K562 (cell line): ENCODE data around the gene SMARCA4. TPM values are rescaled to one million over a fixed set of nuclear protein-coding genes. Genes with fewer than 3 reads are reported as not detected.

ENCODE experiments used
- ATAC-seq: fragments of 200-7000 bp; cut with Tn5 transposase; 3 replicates; pipeline ENCODE4 v1.9.1; 2020; ENCODE audit warnings: moderate library complexity
- BruUV-seq: library from RNA; stranded (reverse); fragments of 400-500 nt; replicated peaks from 2 replicates; lab custom pipeline; 2021; lab: Mats Ljungman, UMichigan
- CTCF ChIA-PET: fragments of 300-600 bp; formaldehyde crosslinking; extraction: SDS; loops from one replicate; lab custom pipeline; 2021; ENCODE audit warnings: low intra/inter-chr PET ratio; lab: Yijun Ruan, JAX
- POLR2A ChIA-PET: fragments of 300-600, 350-650 bp; sonication (Branson Sonifier 250); formaldehyde crosslinking; extraction: SDS; loops from one replicate; lab custom pipeline; 2021; ENCODE audit warnings: antibody characterized with exemption, inconsistent platforms; lab: Yijun Ruan, JAX
- DNase-seq, 4 experiments: peaks; one replicate each; pipeline versions ENCODE4 v3.0.0 to v3.0.0-alpha.2; 2011 to 2018; ENCODE audit warnings: low spot score in 3 of 4, mixed read lengths in 3 of 4; ENCODE audit errors: extremely low read depth in 1 of 4
- FAIRE-seq: peaks from 2 replicates; lab custom pipeline; 2011; peaks lifted over from hg19 to GRCh38; lab: Jason Lieb, UNC
- H2AFZ ChIP-seq: 2 replicates; pipeline ENCODE4 v1.6.0; 2011; ENCODE audit warnings: low read depth, low read length, control low read depth, inconsistent platforms
- H3K27ac ChIP-seq: fragments of 200-600 bp; 3 replicates; pipeline ENCODE4 v1.8.0; 2011; ENCODE audit warnings: low read depth, mild to moderate bottlenecking, control low read depth, inconsistent platforms, low read length, moderate library complexity, mixed read lengths; ENCODE audit errors: extremely low read depth
- H3K27me3 ChIP-seq, 2 experiments: fragments of 300-600 bp in 1 of 2; 2 replicates in 1 of 2; 3 replicates in 1 of 2; pipeline versions ENCODE4 v1.6.0 to v1.8.0; 2011; ENCODE audit warnings: inconsistent platforms in 2 of 2, low read length in 2 of 2, mild to moderate bottlenecking in 1 of 2, mixed read lengths in 1 of 2, moderate library complexity in 1 of 2; ENCODE audit not compliant: control insufficient read depth in 2 of 2, insufficient read depth in 2 of 2
- H3K36me3 ChIP-seq: fragments of 300-600 bp; 3 replicates; pipeline ENCODE4 v1.8.0; 2011; ENCODE audit warnings: mild to moderate bottlenecking, low read length, inconsistent platforms; ENCODE audit not compliant: control insufficient read depth, insufficient read depth
- H3K4me1 ChIP-seq, 2 experiments: fragments of 200-600 bp in 1 of 2; replicated peaks in 1 of 2; 2 replicates in 1 of 2; 3 replicates in 1 of 2; pipeline versions ENCODE4 v1.5.1 to v1.8.0; 2011; ENCODE audit warnings: inconsistent platforms in 2 of 2, low read length in 2 of 2, mild to moderate bottlenecking in 1 of 2, mixed read lengths in 1 of 2, moderate library complexity in 1 of 2; ENCODE audit not compliant: control insufficient read depth in 2 of 2, insufficient read depth in 2 of 2
- H3K4me2 ChIP-seq: 2 replicates; pipeline ENCODE4 v1.6.1; 2011; ENCODE audit warnings: low read length, control low read depth, inconsistent platforms, mixed read lengths; ENCODE audit not compliant: insufficient read depth
- H3K4me3 ChIP-seq: fragments of 200-600 bp; sonication (generic), shearing (Covaris generic); 2 replicates; pipeline ENCODE4 v1.5.1; 2016; ENCODE audit warnings: control low read depth, inconsistent platforms
- H3K79me2 ChIP-seq: fragments of 200-600 bp; 3 replicates; pipeline ENCODE4 v1.8.0; 2011; ENCODE audit warnings: low read length, inconsistent platforms; ENCODE audit not compliant: control insufficient read depth, insufficient read depth
- H3K9ac ChIP-seq, 2 experiments: 2 replicates each; pipeline versions ENCODE4 v1.6.0 to v1.6.1; 2011; ENCODE audit warnings: low read depth in 2 of 2, low read length in 2 of 2, control low read depth in 1 of 2, inconsistent platforms in 1 of 2, mild to moderate bottlenecking in 1 of 2, mixed read lengths in 1 of 2; ENCODE audit not compliant: insufficient read depth in 1 of 2
- H3K9me1 ChIP-seq: one replicate; pipeline ENCODE4 v1.6.0; 2011; ENCODE audit warnings: inconsistent platforms, mild to moderate bottlenecking, low read length, moderate library complexity; ENCODE audit not compliant: control insufficient read depth, insufficient read depth
- H3K9me3 ChIP-seq: replicated peaks from 2 replicates; pipeline ENCODE4 v1.5.1; 2011; ENCODE audit warnings: low read depth, low read length, inconsistent platforms; ENCODE audit not compliant: control insufficient read depth, insufficient read depth
- H4K20me1 ChIP-seq: replicated peaks from 2 replicates; pipeline ENCODE4 v1.6.1; 2011; ENCODE audit warnings: low read length, inconsistent platforms, mixed read lengths; ENCODE audit not compliant: control insufficient read depth, insufficient read depth
- CBX2 ChIP-seq: fragments of 200-600 bp; sonication (generic); IDR thresholded peaks from one replicate; pipeline ENCODE4 v1.6.1; 2012; ENCODE audit warnings: mild to moderate bottlenecking, low read length, inconsistent platforms; ENCODE audit not compliant: insufficient read depth, poor library complexity, severe bottlenecking
- DNMT1 ChIP-seq: fragments of 450-650 bp; IDR thresholded peaks from 2 replicates; pipeline ENCODE4 v1.6.1; 2016; ENCODE audit warnings: antibody characterized with exemption, mild to moderate bottlenecking
- ETV6 ChIP-seq, 3 experiments: fragments of 150-350 bp in 1 of 3; sonication (generic) in 1 of 3; formaldehyde crosslinking in 1 of 3; IDR thresholded peaks; 2 replicates each; pipeline versions ENCODE4 v1.6.1 to v1.8.0; 2014 to 2022; ENCODE audit warnings: borderline replicate concordance in 2 of 3, low read depth in 2 of 3, antibody characterized with exemption in 1 of 3, low read length in 1 of 3, mild to moderate bottlenecking in 1 of 3, missing genetic modification reagents in 1 of 3
- HMGN3 ChIP-seq: IDR thresholded peaks from 2 replicates; pipeline ENCODE4 v1.6.1; 2011; ENCODE audit warnings: borderline replicate concordance, low read depth, mild to moderate bottlenecking, mixed read lengths, low read length; ENCODE audit not compliant: insufficient read length; ENCODE audit errors: extremely low read depth
- HNRNPLL ChIP-seq: fragments of 200-400 bp; formaldehyde crosslinking; IDR thresholded peaks from 2 replicates; pipeline ENCODE4 v1.6.1; 2017; ENCODE audit warnings: low read length, low read depth, mild to moderate bottlenecking; ENCODE audit not compliant: poor library complexity, severe bottlenecking
- ILK ChIP-seq: fragments of 450-650 bp; IDR thresholded peaks from 2 replicates; pipeline ENCODE4 v1.6.1; 2016; ENCODE audit warnings: missing genetic modification characterization, low read depth, mild to moderate bottlenecking, missing compliant biosample characterization, moderate library complexity, borderline replicate concordance
- VEZF1 ChIP-seq: fragments of 200-800 bp; sonication (Bioruptor generic); IDR thresholded peaks from 2 replicates; pipeline ENCODE4 v1.6.1; 2017; ENCODE audit warnings: missing genetic modification characterization, missing compliant biosample characterization
- ZNF263 ChIP-seq: sonication (generic); formaldehyde crosslinking; IDR thresholded peaks from 2 replicates; pipeline ENCODE4 v1.8.0; 2022; ENCODE audit warnings: mild to moderate bottlenecking, missing genetic modification reagents, borderline replicate concordance
- ZNF561 ChIP-seq: fragments of 450-650 bp; formaldehyde crosslinking; conservative IDR thresholded peaks from 2 replicates; pipeline ENCODE4 v1.4.0; 2020; ENCODE audit warnings: mild to moderate bottlenecking, moderate library complexity
- ZNF584 ChIP-seq: fragments of 200-800 bp; sonication (Bioruptor generic); IDR thresholded peaks from 2 replicates; pipeline ENCODE4 v1.6.1; 2016; ENCODE audit warnings: low read depth, mild to moderate bottlenecking, missing genetic modification characterization, missing compliant biosample characterization
- WGBS: fragments of 100-300 bp; shearing (Covaris generic); methylation state at CpG from one replicate; pipeline ENCODE4 v1.1.6; 2016; ENCODE audit warnings: low coverage, mixed read lengths; ENCODE audit not compliant: insufficient coverage; ENCODE audit errors: missing lambda C conversion rate; 5-methylcytosine and 5-hydroxymethylcytosine counted together
- in situ Hi-C: fragments of 300-500 bp; cut with MboI; formaldehyde crosslinking; loops from 4 replicates; pipeline ENCODE4 v1.15.0; 2018; ENCODE audit warnings: inconsistent platforms, mixed read lengths
- intact Hi-C: fragments of 100-400 bp; cut with micrococcal nuclease; formaldehyde crosslinking; loops from 2 replicates; pipeline ENCODE4 v1.14.2; 2022
- polyA plus RNA-seq, 8 experiments: library from polyadenylated mRNA; depleted of rRNA in 4 of 8; stranded (reverse) in 5 of 8; unstranded in 3 of 8; fragments of >200 nt; fragmentation: Nextera tagmentation in 2 of 8; fragmentation: Illumina TruSeq in 1 of 8; extraction: Ambion mirVana in 2 of 8; extraction: Trizol in 1 of 8; gene quantifications; 2 replicates each; pipeline versions ENCODE4 v1.2.1 to v1.2.3, GENCODE V29; 2011 to 2014; ENCODE audit warnings: inconsistent platforms in 1 of 8, missing spikeins in 1 of 8
- total RNA-seq, 7 experiments: library from RNA; depleted of rRNA in 6 of 7; stranded (reverse); fragments of >200 nt in 6 of 7; fragmentation: Illumina TruSeq in 2 of 7; extraction: Trizol in 2 of 7; gene quantifications; 2 replicates each; pipeline versions ENCODE4 v1.2.1 to v1.2.3, GENCODE V29; 2011 to 2021; ENCODE audit warnings: low replicate concordance in 1 of 7
- TF ChIP-seq, protein P1 (sequence below): sonication (generic); formaldehyde crosslinking; IDR thresholded peaks from 2 replicates; pipeline ENCODE4 v1.4.0; 2020; ENCODE audit warnings: mild to moderate bottlenecking, missing genetic modification reagents
- TF ChIP-seq, protein P2 (sequence below): sonication (generic); formaldehyde crosslinking; IDR thresholded peaks from 2 replicates; pipeline ENCODE4 v1.5.0; 2020; ENCODE audit warnings: missing genetic modification reagents
- TF ChIP-seq, protein P3 (sequence below): fragments of 250-450 bp; sonication (Bioruptor Pico); IDR thresholded peaks from 2 replicates; pipeline ENCODE4 v1.4.0; 2020; ENCODE audit warnings: mild to moderate bottlenecking, moderate library complexity, borderline replicate concordance

SMARCA4 gene
- total and polyA plus RNA-seq, 9 of the 15 experiments (the other 6 are each of a cell fraction or from before 2014, with no cell fraction given): 19.3 to 207 (median 52.1) TPM

- Histone ChIP-seq H3K9me3 (no peaks in the 10 kb centered on the region), H3K4me1 (peaks cover 41 to 42% of the 10 kb centered on the region in 2 experiments), H3K27me3 (no peaks in the 10 kb centered on the region), H3K9ac (peak overlapping the region; percentile 83 to 97; a peak in 3 of 4 replicates), H2AFZ (no peak overlapping the region), H3K36me3 (peaks cover 88% of the 10 kb centered on the region), H3K9me1 (peaks cover 13% of the 10 kb centered on the region), H3K4me3 (peak overlapping the region; percentile 13; the same call in 1 of the 2 replicates), H4K20me1 (peaks cover 75% of the 10 kb centered on the region), H3K27ac (peak overlapping the region; percentile 81), H3K4me2 (peak overlapping the region; percentile 97), H3K79me2 (peaks cover 99% of the 10 kb centered on the region)
- ATAC-seq (no peak), FAIRE-seq (no peak), DNase-seq (no peak)
- no TSS peak for BruUV-seq
- ChIA-PET POLR2A (interaction anchor here (0.6 to 6.1 kb wide), 11 partner anchors 9 to 396 kb away, joined by 3 to 54 read pairs (median 5); no protein-coding TSS in a partner anchor), CTCF (no interaction called here)
- in situ Hi-C loops: no loop called here
- 47% methylated on average over 4 of the region's 4 CpGs for WGBS
- intact Hi-C loops: loop anchor here (5.0 kb wide), 1 partner anchor 57 kb away; no protein-coding TSS in a partner anchor
- TF ChIP-seq CBX2 (no peak), DNMT1 (no peak), ETV6 (IDR thresholded peaks at IDR 0.05; ENCODE audit: borderline replicate concordance in 1 of 2, low read depth in 2 of 2, low read length in 1 of 2) (0 out of 4 replicates have a peak, but pooled peaks of 1 of the 2 experiments have one; percentile 0), ETV6 (CRISPR knock-in tag; IDR thresholded peaks at IDR 0.05; ENCODE audit: borderline replicate concordance) (no peak), ZNF561 (CRISPR knock-in tag) (no peak), ZNF263 (CRISPR knock-in tag) (peak; percentile 82), ILK (tag) (no peak), HMGN3 (no peak), HNRNPLL (peak; percentile 13), ZNF584 (CRISPR knock-in tag) (peak; percentile 14; the same call in 1 of the 2 replicates), VEZF1 (CRISPR knock-in tag) (no peak)
- TF ChIP-seq, protein P1, sequence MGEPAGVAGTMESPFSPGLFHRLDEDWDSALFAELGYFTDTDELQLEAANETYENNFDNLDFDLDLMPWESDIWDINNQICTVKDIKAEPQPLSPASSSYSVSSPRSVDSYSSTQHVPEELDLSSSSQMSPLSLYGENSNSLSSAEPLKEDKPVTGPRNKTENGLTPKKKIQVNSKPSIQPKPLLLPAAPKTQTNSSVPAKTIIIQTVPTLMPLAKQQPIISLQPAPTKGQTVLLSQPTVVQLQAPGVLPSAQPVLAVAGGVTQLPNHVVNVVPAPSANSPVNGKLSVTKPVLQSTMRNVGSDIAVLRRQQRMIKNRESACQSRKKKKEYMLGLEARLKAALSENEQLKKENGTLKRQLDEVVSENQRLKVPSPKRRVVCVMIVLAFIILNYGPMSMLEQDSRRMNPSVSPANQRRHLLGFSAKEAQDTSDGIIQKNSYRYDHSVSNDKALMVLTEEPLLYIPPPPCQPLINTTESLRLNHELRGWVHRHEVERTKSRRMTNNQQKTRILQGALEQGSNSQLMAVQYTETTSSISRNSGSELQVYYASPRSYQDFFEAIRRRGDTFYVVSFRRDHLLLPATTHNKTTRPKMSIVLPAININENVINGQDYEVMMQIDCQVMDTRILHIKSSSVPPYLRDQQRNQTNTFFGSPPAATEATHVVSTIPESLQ: 0 out of 2 replicates have a peak, but pooled peaks have one; percentile 13
- TF ChIP-seq, protein P2, sequence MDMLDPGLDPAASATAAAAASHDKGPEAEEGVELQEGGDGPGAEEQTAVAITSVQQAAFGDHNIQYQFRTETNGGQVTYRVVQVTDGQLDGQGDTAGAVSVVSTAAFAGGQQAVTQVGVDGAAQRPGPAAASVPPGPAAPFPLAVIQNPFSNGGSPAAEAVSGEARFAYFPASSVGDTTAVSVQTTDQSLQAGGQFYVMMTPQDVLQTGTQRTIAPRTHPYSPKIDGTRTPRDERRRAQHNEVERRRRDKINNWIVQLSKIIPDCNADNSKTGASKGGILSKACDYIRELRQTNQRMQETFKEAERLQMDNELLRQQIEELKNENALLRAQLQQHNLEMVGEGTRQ (CRISPR knock-in tag): no peak
- TF ChIP-seq, protein P3, sequence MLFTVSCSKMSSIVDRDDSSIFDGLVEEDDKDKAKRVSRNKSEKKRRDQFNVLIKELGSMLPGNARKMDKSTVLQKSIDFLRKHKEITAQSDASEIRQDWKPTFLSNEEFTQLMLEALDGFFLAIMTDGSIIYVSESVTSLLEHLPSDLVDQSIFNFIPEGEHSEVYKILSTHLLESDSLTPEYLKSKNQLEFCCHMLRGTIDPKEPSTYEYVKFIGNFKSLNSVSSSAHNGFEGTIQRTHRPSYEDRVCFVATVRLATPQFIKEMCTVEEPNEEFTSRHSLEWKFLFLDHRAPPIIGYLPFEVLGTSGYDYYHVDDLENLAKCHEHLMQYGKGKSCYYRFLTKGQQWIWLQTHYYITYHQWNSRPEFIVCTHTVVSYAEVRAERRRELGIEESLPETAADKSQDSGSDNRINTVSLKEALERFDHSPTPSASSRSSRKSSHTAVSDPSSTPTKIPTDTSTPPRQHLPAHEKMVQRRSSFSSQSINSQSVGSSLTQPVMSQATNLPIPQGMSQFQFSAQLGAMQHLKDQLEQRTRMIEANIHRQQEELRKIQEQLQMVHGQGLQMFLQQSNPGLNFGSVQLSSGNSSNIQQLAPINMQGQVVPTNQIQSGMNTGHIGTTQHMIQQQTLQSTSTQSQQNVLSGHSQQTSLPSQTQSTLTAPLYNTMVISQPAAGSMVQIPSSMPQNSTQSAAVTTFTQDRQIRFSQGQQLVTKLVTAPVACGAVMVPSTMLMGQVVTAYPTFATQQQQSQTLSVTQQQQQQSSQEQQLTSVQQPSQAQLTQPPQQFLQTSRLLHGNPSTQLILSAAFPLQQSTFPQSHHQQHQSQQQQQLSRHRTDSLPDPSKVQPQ (CRISPR knock-in tag): no peak
Measured at GRCh38 chr19:11094520-11094894, 133.7 kb downstream of the SMARCA4 start.
